HG03045 (cell line): ENCODE measurements around the gene VAV3.

Experiments
- ATAC-seq: cut with Tn5 transposase; IDR thresholded peaks from one replicate; pipeline ENCODE4 v1.9.1; 2021; ENCODE audit warnings: mild to moderate bottlenecking, moderate library complexity; ENCODE audit not compliant: unreplicated experiment

Gene VAV3

DNA sequence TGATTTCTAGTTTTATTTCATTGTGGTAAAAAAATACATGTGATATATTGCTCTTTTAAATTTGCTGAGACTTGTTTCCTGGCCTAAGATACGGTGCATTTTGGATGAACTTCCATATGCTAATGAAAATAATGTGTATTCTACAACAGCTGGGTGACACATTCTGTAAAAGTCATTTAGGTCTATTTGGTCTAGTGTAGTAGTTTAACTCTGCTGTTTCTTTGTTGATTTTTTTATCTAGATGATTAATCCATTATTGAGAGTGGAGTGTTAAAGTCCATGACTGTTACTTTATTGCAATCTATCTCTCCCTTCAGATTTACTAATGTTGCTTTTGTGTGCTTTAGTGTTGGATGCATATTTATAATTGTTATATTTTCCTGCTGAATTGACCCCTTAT is 161.4 kb downstream of the VAV3 start:
- ATAC-seq = no peak

DNA sequence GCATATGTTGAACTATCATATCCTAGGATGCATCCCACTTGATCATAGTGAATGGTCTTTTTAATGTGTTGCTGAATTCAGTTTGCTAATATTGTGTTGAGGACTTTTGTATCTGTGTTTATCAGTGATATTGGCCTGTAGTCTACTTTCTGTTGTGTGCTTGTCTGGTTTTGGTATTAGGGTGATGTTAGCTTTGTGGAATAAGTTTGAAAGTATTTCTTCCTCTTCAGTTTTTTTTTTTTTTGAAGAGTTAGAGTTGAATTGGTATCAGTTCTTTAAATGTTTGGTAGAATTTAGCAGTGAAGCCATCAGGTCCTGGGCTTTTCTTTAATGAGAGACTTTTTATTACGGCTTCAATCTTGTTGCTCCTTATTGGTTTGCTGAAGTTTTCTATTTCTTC is 162.3 kb downstream of the VAV3 start:
- no peak for ATAC-seq

DNA sequence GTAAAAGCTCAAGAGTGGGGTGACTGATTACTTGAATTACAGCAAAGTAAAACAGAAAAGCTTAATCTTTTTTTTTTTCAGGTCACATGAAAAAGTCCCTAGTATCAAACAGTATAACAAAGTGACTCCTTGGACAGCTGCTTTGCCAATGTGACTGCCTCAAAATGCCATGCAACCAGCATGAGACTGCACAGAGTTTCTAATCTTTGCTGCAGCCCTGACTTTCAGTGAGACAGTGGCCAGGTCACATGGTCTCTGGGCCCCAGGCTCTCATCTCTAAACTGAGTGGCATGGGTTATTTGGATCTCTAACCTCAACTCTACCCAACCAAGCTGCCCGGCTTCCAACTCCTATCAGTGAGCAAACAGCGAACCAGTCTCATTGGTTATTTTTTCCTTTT is 169.0 kb downstream of the VAV3 start:
- ATAC-seq = no peak

DNA sequence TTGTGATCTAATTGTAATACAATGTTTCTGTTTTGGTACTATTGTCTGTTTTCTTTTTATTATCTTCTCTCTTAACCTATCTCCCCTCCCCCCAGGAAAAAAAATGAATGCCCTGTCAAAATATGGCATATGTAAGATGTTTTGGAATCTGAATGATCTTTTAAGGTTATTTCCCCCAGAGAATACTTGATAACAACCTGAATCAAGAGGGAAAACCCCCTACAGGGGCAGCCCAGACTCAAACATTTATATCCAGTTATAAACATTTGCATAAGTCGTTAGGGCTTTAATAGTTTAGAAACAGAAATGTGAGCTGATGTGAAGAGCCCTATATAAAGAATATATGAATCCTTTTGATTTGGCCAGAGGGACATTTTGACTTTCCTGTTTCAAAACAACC is 169.5 kb downstream of the VAV3 start:
- no peak for ATAC-seq

DNA sequence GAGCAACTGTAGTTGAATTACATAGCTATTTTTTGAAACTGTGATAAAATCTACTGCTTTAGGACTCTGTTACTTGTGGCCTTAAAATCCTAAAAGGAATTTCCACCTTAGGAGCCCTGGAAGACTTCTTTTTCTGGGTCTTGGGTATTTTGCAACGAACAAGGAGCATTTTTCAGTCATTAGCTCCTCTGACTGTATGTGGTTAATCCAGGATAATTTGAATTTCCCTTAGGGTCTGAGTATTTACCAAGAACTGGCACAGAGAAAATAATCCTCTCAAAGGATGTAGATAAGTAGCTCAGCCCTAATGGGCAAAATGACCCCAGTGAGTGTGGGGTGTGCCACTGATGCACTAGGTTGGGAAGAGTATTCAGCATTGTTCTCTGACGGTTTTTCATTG is 170.4 kb downstream of the VAV3 start:
- ATAC-seq = no peak

DNA sequence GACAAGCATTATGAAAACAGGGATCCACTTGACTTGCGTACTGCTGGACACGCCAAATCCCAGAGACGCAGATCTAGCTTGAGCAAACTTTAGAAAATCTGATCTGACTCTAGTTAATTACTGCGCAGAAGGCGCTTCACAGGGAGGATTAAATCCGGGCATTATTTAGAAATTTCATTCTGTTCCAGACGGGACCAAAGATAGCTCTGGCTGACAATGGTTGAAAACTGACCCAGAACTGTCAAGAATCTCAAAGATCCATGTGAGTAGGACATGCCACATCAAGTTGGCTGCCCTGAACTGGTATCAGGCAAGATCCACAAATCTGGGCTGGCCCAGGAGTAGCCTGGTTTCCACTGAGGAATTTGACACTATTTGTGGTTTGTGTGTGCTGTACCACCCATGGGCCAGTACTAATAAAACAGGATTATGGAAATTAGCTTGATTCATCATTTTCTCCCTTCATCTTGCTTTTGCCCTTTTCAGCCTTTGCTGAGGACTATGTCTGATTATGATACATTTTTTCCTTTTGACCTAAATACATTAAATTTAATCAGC is 171.0 kb downstream of the VAV3 start:
- no peak for ATAC-seq

DNA sequence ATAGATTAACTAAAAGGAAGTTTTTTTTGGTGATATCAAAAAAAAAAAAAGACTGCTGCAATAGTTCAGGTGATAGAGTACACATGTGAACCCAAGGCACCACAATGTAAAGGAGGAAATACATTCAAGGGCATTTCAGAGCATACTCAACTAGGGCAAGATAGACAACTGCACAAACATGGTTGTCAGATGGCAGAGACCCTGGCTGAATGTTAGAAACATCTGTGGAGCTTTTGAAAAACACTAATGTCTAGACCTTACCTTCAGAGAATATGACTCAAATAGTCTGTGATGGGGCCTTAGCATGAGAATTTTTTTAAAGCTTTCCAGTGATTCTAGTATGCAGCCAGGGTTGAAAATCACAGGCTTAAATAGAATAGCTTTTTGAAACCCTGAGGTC is 173.6 kb downstream of the VAV3 start:
- no peak for ATAC-seq

DNA sequence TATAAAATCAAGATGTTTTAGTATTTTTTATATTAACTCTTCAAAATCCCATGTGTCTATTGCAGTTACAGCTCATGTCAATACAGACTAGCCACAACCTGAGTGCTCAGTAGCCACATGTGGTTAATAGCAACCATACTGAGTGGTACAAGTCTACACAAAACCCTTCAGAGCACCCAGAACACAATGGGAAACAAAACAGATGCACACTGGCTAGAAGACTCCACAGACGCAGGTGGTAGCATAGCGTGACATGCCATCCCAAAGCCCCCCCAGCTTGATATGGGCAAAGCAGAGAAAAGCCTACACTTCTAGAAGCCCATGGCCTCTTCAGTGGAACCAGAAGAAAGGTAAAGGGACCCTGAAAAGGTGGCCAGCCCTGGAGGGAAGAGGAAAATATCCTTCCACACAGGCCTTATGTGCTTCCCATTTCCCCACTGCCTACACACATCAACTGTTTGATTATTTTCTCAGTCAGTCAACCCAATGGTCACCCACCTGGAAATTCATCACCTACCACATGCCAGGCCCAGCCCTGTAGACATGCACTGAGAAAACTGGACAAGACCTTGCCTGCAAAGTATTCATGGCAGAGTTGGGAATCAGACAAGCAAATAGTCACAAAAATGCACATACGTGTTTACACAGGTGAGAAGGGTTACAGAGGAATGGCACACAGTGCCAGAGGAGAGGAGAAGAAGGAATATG is 175.0 kb downstream of the VAV3 start:
- no peak for ATAC-seq

DNA sequence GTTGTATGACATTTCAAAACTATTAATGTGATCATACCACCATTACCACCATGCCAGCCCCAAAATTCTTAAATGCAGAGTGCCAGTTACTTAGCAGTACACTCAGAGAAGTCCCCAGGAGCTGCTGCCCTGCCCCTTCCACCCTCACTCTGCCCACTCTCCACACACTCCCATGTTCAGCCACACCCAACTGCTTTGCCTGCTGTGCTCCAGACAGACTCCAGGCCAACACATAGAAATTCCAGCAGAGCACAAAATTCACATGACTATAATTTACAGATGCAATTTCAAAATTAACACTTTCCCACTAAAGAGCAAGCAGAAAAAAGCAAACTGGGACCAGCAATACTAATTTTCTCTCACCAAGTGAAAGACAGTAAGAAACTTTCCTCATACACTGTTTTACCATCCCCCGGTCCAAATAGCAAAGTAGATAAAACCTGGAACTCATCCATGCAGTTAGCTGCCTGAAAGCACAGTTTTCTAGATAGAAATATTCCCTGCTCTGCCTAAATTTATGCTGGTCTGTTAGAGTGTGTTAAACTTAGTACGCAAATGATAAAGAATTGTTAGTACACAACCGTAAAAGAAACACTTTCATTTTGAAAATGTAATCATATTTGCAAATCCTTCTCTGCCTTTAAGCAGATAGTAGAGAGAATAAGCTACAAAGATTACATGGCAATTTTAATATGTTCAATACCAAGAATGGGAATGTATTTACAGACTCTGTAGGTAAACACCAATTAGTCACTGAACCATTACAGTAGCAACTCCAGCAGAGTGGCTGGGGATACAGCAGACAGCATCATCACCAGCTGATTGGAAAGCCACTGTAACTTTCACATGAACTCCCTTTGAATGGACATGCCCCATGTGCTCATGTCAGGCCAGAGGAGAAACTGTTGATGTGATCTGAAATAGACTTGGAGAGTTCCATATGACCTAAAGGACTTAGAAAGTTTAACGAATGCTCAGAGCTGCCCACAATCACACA is 176.5 kb downstream of the VAV3 start:
- ATAC-seq = no peak

DNA sequence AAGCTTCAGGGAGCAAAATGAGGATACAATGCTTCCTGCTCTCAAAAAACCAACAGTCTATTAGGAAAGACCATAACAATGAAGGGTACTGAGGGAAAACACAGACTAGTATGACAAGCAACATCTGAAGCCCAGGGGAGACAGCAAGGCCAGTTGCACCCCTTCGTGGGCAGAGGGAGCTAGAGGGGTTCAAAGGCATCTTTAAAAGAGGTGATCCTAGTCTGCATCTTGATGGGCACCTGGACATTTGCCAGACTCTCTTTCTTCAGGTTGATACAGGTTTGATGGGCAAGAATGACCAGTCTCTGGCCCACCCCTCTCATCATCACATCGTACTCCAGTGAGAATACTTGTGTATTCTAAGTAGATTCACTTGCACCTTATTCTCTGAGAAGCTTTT is 177.7 kb downstream of the VAV3 start:
- ATAC-seq = no peak

DNA sequence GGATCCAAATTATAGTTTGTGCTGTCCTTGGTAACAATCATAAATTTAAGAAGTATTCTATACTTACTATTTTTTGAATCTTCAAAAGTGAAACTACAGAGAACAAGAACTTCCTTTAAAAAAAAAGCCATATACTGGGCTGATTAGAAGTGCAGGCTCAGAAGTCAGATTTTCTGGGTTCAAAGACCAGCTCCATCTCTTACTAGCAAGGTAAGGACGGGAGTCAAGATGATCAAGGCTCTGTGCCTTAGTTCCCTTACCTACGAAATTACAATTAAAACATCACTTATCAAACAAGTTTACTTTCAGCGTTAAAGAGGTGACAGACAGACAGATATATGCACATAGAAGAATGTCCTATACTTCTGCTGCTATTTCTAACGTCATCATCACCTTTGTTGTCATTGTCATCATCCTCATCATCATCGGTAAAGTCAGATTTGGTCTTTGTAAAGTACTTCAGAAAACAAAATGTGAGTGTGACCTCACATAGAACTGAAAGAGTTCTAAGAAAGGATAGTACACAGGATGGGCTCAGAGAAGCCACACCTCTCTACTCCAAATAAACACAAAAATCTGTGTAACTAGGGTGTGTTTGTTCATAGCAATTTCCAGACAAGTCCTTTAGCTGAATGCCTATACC is 178.7 kb downstream of the VAV3 start:
- no peak for ATAC-seq

DNA sequence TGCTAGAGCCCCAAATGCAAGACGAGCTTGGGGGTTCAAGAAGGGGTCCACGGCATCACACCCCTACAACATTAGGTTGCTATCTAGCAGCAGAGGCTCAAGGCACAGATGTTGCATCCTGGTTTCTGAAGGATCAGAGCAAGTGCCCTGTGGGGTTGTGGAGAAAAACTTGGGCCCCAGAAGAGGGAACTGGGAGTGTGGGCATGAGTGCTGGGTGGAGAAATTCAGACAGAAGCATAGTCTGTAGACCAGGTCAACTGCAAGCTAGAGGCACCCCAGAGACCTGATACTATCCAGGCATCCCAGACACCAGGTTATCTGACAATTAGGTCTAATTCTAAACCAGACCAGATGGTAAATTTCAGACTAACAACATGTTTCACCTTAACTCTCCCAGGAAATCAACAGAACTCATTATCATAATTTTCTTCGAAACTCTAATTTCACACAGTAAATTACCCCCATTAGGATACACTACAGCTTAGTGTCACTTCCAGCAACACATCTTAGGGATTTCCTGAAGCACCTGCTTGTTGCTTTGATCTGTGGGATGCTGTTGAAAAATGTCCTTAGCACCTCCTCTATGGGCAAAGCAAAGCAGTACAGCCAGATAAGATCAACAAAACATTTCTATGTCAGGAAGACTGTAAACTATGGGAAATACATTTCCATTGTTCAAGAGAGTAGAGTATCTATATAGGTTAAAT is 179.3 kb downstream of the VAV3 start:
- no peak for ATAC-seq

DNA sequence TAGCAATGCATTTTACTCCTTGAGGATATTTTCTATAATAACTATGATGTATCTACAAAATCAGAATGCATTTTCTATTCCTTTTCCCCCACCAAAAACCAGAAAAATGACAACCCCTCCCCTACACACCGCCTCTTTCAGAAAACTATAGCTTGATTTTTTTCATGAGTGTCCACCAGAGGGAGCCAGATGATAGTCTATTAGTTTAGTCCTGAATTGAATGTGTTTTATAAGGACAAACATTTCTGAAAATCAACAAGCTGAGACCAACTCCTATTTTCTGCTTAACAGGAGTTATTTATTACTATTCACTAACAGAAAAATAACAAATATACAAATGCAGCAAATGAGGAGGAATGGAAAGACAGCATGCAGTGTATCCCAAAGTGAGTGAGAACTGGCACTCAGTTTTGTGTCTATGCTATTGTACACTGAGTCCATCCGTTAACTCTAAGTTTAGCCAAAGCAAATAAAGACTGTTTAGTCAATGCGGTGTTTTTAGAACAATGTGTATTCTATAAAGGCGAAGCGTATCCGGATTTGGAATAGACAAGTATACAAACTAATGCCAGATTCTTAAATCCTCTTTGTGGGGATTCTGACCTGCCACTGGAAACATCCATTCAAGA is 182.6 kb downstream of the VAV3 start:
- ATAC-seq = no peak

DNA sequence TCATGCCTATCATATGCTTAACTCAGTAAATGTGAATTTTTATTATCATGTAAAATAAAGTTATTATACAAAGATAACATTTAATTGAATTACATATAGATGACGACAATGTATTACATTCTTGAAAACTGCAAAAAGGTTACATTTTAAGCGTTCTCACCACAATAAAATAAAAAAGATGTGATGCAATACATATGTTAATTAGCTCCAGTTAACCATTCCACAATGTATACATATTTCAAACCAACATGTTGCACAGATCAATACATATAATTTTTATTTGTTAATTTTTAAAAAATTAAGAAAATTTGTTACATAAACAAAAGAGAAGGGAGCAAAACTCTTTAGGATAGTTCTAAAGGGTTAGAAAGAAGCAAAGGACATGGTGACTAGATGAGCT is 183.7 kb downstream of the VAV3 start:
- no peak for ATAC-seq

DNA sequence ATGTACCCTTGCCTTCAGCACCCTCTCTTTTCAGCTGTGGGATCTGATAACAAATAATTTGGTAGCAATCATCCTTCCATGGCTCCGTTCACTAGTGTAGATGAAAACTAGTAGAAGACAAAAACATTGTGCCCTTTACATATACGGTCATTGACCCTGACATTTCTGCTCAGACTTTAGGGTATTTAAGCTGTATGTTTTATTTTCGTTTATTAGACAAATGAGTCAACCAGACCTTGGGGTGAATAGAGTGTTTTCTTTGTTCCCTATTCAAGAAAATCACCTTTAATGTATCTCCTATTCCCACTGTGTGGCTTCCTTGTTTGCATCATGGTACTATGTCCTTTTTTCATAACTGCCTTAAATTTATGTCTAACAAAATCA is 187.3 kb downstream of the VAV3 start:
- peak; percentile 22 for ATAC-seq

DNA sequence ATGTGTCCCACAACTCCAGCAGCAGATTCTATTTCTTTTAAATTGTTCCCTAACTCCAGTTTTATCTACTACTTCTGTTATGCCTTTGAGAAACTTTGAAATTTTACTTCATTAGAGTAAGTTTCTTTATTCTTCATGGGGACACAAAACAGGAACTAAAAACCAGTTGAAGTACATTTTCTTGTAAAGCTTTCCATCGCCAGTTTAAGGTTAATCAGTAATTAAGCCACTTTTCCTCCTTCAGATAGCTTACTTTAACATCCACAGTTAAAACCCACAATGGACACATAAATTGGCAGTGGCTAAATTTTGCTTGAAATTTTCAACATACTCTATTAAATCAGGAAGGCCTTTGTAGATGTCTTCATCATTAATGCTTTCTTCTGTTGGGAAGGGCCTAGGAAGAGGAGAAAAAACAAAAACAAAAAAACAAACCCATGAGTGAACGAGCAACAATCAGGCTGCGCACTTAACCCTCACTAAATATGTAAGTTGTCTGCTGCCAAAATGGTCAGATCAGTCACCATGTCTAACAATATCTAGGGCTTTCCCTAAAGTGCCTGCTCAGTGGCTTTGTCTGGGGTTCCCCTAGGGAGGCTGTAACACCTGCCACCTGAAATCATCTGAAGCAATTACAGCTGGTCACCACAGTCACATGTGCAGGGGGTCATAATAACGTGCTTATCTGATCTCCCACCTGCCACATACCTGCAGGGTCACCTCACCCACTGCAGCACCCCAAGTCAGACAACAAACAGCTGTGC is 187.9 kb downstream of the VAV3 start:
- peak; percentile 95 for ATAC-seq

DNA sequence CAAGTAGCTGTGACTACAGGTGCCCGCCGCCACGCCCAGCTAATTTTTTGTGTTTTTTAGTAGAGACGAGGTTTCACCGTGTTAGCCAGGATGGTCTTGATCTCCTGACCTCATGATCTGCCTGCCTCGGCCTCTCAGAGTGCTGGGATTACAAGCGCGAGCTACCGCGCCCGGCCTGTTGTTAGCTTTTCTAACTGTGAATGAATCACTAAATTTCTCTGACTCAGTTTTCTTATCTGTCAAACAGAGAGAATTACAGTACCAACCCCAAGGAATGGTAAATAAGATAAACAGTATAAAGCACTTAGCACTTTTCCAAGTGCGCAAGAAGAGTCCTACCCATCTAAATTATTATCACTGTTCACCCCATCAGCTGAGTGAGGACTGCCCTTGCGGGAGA is 193.6 kb downstream of the VAV3 start:
- ATAC-seq = no peak

DNA sequence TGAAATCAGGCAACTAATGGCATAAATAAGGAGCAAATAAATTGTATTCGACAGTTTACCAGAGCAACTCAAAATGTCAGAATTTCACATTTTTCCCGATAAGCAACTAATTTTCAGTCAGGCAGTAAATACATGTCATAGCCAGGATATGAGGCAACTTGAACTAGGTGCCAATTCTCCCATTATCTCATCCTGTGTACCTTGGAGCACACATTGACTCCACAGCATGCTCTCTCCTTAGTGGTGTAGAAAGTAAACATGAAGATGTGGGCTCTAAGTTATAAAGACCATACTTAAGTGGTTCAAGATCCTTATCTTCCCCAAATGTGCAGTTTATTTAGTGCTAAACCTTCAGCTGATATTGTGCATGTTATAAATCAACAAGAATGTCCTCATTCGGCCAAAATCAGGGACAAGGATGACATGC is 197.8 kb downstream of the VAV3 start:
- ATAC-seq = no peak

DNA sequence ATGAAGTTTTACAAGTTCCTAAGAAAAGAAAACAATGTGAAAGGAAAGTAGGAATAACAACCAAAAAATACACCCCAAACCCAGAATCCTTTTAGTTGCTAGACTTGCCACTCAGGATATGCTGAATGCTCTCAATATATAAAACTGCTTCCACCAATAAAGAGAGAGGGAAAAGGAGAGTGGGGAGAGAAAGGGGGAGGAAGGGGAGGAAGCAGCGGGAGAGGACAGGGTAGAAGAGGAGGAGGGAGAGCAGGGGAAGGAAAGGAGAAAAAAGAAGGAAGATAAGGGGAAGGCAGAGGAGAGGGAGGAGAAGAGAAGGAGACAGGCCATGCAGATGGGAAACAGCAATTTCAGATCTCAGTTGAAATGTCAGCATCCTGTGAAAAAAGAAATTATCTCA is 198.4 kb downstream of the VAV3 start:
- ATAC-seq = no peak
